ENCODE measurements around the gene DGKI. TPM values are rescaled to one million over a fixed set of nuclear protein-coding genes. Genes with fewer than 3 reads are reported as not detected.

The DGKI gene
- total and polyA plus RNA-seq, 8 donors = under 0.01 to 5.1 (median 0.20) TPM; not detected in 3

GRCh38 chr7:137539111-137539715, 307.6 kb downstream of the DGKI start:
- intact Hi-C loops (cut with DNase I; ENCODE audit: low total_unique reads) = no loop called here
- no peaks in the 10 kb centered on the region for H3K36me3 ChIP-seq
- no peaks in the 10 kb centered on the region for H3K9me3 ChIP-seq
- no peak overlapping the region for H3K27ac ChIP-seq
- DNase-seq = no peak
- no peak for TF ChIP-seq POLR2AphosphoS5 (IDR thresholded peaks at IDR 0.05)
- TF ChIP-seq POLR2A (IDR thresholded peaks at IDR 0.05) = no peak
- no peak for TF ChIP-seq CTCF (IDR thresholded peaks at IDR 0.05)
- no peak for TF ChIP-seq EP300 (IDR thresholded peaks at IDR 0.05)
- H3K4me3 ChIP-seq = no peak overlapping the region
- no peaks in the 10 kb centered on the region for H3K27me3 ChIP-seq
- no peaks in the 10 kb centered on the region for H3K4me1 ChIP-seq
- WGBS, 5 donors = 67 to 72% (median 69%) methylated on average over 3 of the region's 3 CpGs

GRCh38 chr7:137538361-137538762, 308.4 kb downstream of the DGKI start:
- no peak overlapping the region for H3K4me3 ChIP-seq
- H3K9me3 ChIP-seq = no peaks in the 10 kb centered on the region
- intact Hi-C loops (cut with DNase I; ENCODE audit: low total_unique reads) = no loop called here
- no peaks in the 10 kb centered on the region for H3K36me3 ChIP-seq
- no peaks in the 10 kb centered on the region for H3K27me3 ChIP-seq
- 68 to 79% (median 71%) methylated on average over 4 of the region's 4 CpGs for WGBS, 5 donors
- no peaks in the 10 kb centered on the region for H3K4me1 ChIP-seq
- DNase-seq = no peak
- TF ChIP-seq POLR2A (IDR thresholded peaks at IDR 0.05) (no peak), POLR2AphosphoS5 (IDR thresholded peaks at IDR 0.05) (no peak), EP300 (IDR thresholded peaks at IDR 0.05) (no peak), CTCF (IDR thresholded peaks at IDR 0.05) (no peak)
- H3K27ac ChIP-seq = no peak overlapping the region

- DNase-seq = no peak
- Histone ChIP-seq H3K36me3 (no peaks in the 10 kb centered on the region), H3K4me1 (no peaks in the 10 kb centered on the region), H3K27ac (no peak overlapping the region), H3K9me3 (no peaks in the 10 kb centered on the region), H3K27me3 (no peaks in the 10 kb centered on the region), H3K4me3 (no peak overlapping the region)
- intact Hi-C loops (cut with DNase I; ENCODE audit: low total_unique reads) = no loop called here
- no peak for TF ChIP-seq POLR2AphosphoS5 (IDR thresholded peaks at IDR 0.05)
- no peak for TF ChIP-seq CTCF (IDR thresholded peaks at IDR 0.05)
- no peak for TF ChIP-seq POLR2A (IDR thresholded peaks at IDR 0.05)
- TF ChIP-seq EP300 (IDR thresholded peaks at IDR 0.05) = no peak
- 56 to 74% (median 68%) methylated on average over 6 of the region's 6 CpGs for WGBS, 5 donors
These were observed 311.2 kb downstream of the DGKI start for GRCh38 chr7:137535579-137535978.

- DNase-seq = no peak
- WGBS, 5 donors = 89 to 94% (median 91%) methylated on average over 4 of the region's 4 CpGs
- no peaks in the 10 kb centered on the region for H3K9me3 ChIP-seq
- no peak overlapping the region for H3K27ac ChIP-seq
- TF ChIP-seq POLR2AphosphoS5 (IDR thresholded peaks at IDR 0.05) = no peak
- TF ChIP-seq EP300 (IDR thresholded peaks at IDR 0.05) = no peak
- TF ChIP-seq CTCF (IDR thresholded peaks at IDR 0.05) = no peak
- no peak for TF ChIP-seq POLR2A (IDR thresholded peaks at IDR 0.05)
- no peaks in the 10 kb centered on the region for H3K27me3 ChIP-seq
- intact Hi-C loops (cut with DNase I; ENCODE audit: low total_unique reads) = no loop called here
- H3K4me1 ChIP-seq = no peaks in the 10 kb centered on the region
- H3K4me3 ChIP-seq = no peak overlapping the region
- no peaks in the 10 kb centered on the region for H3K36me3 ChIP-seq
These were observed 315.1 kb downstream of the DGKI start for GRCh38 chr7:137531671-137532070.

Data from stomach (tissue), 9 donors.